ENCODE measurements around the gene LRRC70. TPM values are rescaled to one million over a fixed set of nuclear protein-coding genes. Genes with fewer than 3 reads are reported as not detected.

The LRRC70 gene
- polyA plus RNA-seq, 4 donors = 5.3 to 7.8 (median 6.0) TPM

GRCh38 chr5:62572918-62573514 lies 5.6 kb upstream of the LRRC70 start:
- no peak for DNase-seq (ENCODE audit: low read depth in 4 of 4, low spot score in 3 of 4)

- no peak for DNase-seq (ENCODE audit: low read depth in 4 of 4, low spot score in 3 of 4)
Observed at GRCh38 chr5:62574599-62574998, 4.0 kb upstream of the LRRC70 start.

GRCh38 chr5:62575066-62575465 lies 3.6 kb upstream of the LRRC70 start:
- no peak for DNase-seq (ENCODE audit: low read depth in 4 of 4, low spot score in 3 of 4)

- DNase-seq (ENCODE audit: low read depth in 4 of 4, low spot score in 3 of 4) = no peak
Observed at GRCh38 chr5:62575489-62575888, 3.1 kb upstream of the LRRC70 start.

GRCh38 chr5:62576570-62577170 lies 1.9 kb upstream of the LRRC70 start:
- no peak for DNase-seq (ENCODE audit: low read depth in 4 of 4, low spot score in 3 of 4)

- DNase-seq (ENCODE audit: low read depth in 4 of 4, low spot score in 3 of 4) = no peak
Observed at GRCh38 chr5:62577488-62577887, 1.1 kb upstream of the LRRC70 start.

- no peak for DNase-seq (ENCODE audit: low read depth in 4 of 4, low spot score in 3 of 4)
Observed at GRCh38 chr5:62579761-62580160, 1.1 kb downstream of the LRRC70 start.

- no peak for DNase-seq (ENCODE audit: low read depth in 4 of 4, low spot score in 3 of 4)
Observed at GRCh38 chr5:62581836-62582597, 3.4 kb downstream of the LRRC70 start.

- DNase-seq (ENCODE audit: low read depth in 4 of 4, low spot score in 3 of 4) = no peak
Observed at GRCh38 chr5:62584391-62584790, 5.8 kb downstream of the LRRC70 start.

- DNase-seq (ENCODE audit: low read depth in 4 of 4, low spot score in 3 of 4) = no peak
Observed at GRCh38 chr5:62585306-62585705, 6.7 kb downstream of the LRRC70 start.

GRCh38 chr5:62585751-62586150 lies 7.1 kb downstream of the LRRC70 start:
- no peak for DNase-seq (ENCODE audit: low read depth in 4 of 4, low spot score in 3 of 4)

GRCh38 chr5:62587737-62588136 lies 9.1 kb downstream of the LRRC70 start:
- DNase-seq (ENCODE audit: low read depth in 4 of 4, low spot score in 3 of 4) = no peak

- no peak for DNase-seq (ENCODE audit: low read depth in 4 of 4, low spot score in 3 of 4)
Observed at GRCh38 chr5:62588668-62589067, 10.0 kb downstream of the LRRC70 start.

- no peak for DNase-seq (ENCODE audit: low read depth in 4 of 4, low spot score in 3 of 4)
Observed at GRCh38 chr5:62589504-62589903, 10.9 kb downstream of the LRRC70 start.

- no peak for DNase-seq (ENCODE audit: low read depth in 4 of 4, low spot score in 3 of 4)
Observed at GRCh38 chr5:62590387-62590786, 11.8 kb downstream of the LRRC70 start.

- no peak for DNase-seq (ENCODE audit: low read depth in 4 of 4, low spot score in 3 of 4)
Observed at GRCh38 chr5:62592558-62592957, 13.9 kb downstream of the LRRC70 start.

GRCh38 chr5:62593331-62593730 lies 14.7 kb downstream of the LRRC70 start:
- no peak for DNase-seq (ENCODE audit: low read depth in 4 of 4, low spot score in 3 of 4)

GRCh38 chr5:62594364-62594984 lies 15.9 kb downstream of the LRRC70 start:
- DNase-seq (ENCODE audit: low read depth in 4 of 4, low spot score in 3 of 4) = no peak

- no peak for DNase-seq (ENCODE audit: low read depth in 4 of 4, low spot score in 3 of 4)
Observed at GRCh38 chr5:62596096-62596495, 17.5 kb downstream of the LRRC70 start.

- DNase-seq (ENCODE audit: low read depth in 4 of 4, low spot score in 3 of 4) = no peak
Observed at GRCh38 chr5:62596691-62597090, 18.1 kb downstream of the LRRC70 start.

GRCh38 chr5:62597314-62597713 lies 18.7 kb downstream of the LRRC70 start:
- no peak for DNase-seq (ENCODE audit: low read depth in 4 of 4, low spot score in 3 of 4)
